GM08714 (cell line): ENCODE results near the gene GGTA1.

Experiments used
- H3K4me3 ChIP-seq: fragments of 200-500 bp; sonication (Bioruptor generic); 2 replicates; pipeline ENCODE4 v1.5.1; 2014; ENCODE audit warnings: mild to moderate bottlenecking, low read length, inconsistent platforms
- ZNF274 ChIP-seq: IDR thresholded peaks from 2 replicates; pipeline ENCODE4 v1.6.1; 2012; ENCODE audit warnings: mild to moderate bottlenecking, low read depth, low read length

Gene GGTA1

GRCh38 chr9:121510766-121511550, 11.3 kb upstream of the GGTA1 start:
- no peak for TF ChIP-seq ZNF274
- H3K4me3 ChIP-seq: no peak overlapping the region

GRCh38 chr9:121509180-121509579, 9.5 kb upstream of the GGTA1 start:
- no peak overlapping the region for H3K4me3 ChIP-seq
- no peak for TF ChIP-seq ZNF274

- no peak for TF ChIP-seq ZNF274
Measured at GRCh38 chr9:121508415-121508814, 8.8 kb upstream of the GGTA1 start.

GRCh38 chr9:121505903-121506735, 6.5 kb upstream of the GGTA1 start:
- H3K4me3 ChIP-seq: no peak overlapping the region
- no peak for TF ChIP-seq ZNF274

More at GRCh38 chr9:121508415-121508814, 8.8 kb upstream of the GGTA1 start:
- H3K4me3 ChIP-seq: no peak overlapping the region

- no peak for TF ChIP-seq ZNF274
- H3K4me3 ChIP-seq: no peak overlapping the region
Measured at GRCh38 chr9:121503444-121503843, 3.8 kb upstream of the GGTA1 start.

GRCh38 chr9:121500165-121500478, 478 bp upstream of the GGTA1 start:
- no peak for TF ChIP-seq ZNF274
- no peak overlapping the region for H3K4me3 ChIP-seq

- no peak for TF ChIP-seq ZNF274
- peak overlapping the region; percentile 10; the same call in 1 of the 2 replicates for H3K4me3 ChIP-seq
Measured at GRCh38 chr9:121499177-121499426, 542 bp downstream of the GGTA1 start.

- no peak overlapping the region for H3K4me3 ChIP-seq
- TF ChIP-seq ZNF274: no peak
Measured at GRCh38 chr9:121498487-121499176, 1.0 kb downstream of the GGTA1 start.

- no peak for TF ChIP-seq ZNF274
- H3K4me3 ChIP-seq: no peak overlapping the region
Measured at GRCh38 chr9:121498150-121498486, 1.5 kb downstream of the GGTA1 start.

GRCh38 chr9:121495976-121496375, 3.7 kb downstream of the GGTA1 start:
- no peak for TF ChIP-seq ZNF274
- no peak overlapping the region for H3K4me3 ChIP-seq

- TF ChIP-seq ZNF274: no peak
- no peak overlapping the region for H3K4me3 ChIP-seq
Measured at GRCh38 chr9:121494192-121494591, 5.5 kb downstream of the GGTA1 start.

GRCh38 chr9:121491111-121491510, 8.5 kb downstream of the GGTA1 start:
- H3K4me3 ChIP-seq: no peak overlapping the region
- no peak for TF ChIP-seq ZNF274

GRCh38 chr9:121489344-121489743, 10.3 kb downstream of the GGTA1 start:
- TF ChIP-seq ZNF274: no peak
- H3K4me3 ChIP-seq: no peak overlapping the region

- TF ChIP-seq ZNF274: no peak
- H3K4me3 ChIP-seq: no peak overlapping the region
Measured at GRCh38 chr9:121486043-121486442, 13.6 kb downstream of the GGTA1 start.

- TF ChIP-seq ZNF274: no peak
- H3K4me3 ChIP-seq: no peak overlapping the region
Measured at GRCh38 chr9:121485623-121486022, 14.0 kb downstream of the GGTA1 start.
